B cell (primary cell): ENCODE measurements around the gene CLDN25.

ENCODE experiments used
- EZH2 ChIP-seq: IDR thresholded peaks from 2 replicates; pipeline ENCODE4 v1.6.1; 2012; ENCODE audit warnings: borderline replicate concordance, low read depth, mild to moderate bottlenecking, moderate library complexity, low read length; ENCODE audit not compliant: insufficient read depth, poor library complexity, severe bottlenecking
- TF ChIP-seq, protein P1 (sequence below): fragments of 200-600 bp; IDR thresholded peaks from one replicate; pipeline ENCODE4 v1.8.0; 2022; ENCODE audit warnings: antibody characterized with exemption, mild to moderate bottlenecking

DNA sequence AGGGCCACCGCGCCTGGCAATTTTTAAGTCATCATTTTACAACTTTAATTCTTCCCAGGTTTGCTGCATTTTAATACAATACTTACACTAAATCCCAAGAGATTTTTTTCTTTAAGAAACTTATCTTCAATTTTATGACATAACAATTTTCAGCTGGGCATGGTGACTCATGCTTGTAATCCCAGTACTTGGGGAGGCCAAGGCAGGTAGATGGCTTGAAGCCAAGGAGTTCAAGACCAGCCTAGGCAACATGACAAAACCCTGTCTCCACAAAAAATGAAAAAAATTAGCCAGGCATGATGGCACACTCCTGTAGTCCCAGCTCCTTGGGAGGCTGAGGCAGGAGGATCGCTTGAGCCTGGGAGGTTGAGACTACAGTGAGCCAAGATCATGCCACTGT is 38.8 kb downstream of the CLDN25 start:
- TF ChIP-seq, protein P1, sequence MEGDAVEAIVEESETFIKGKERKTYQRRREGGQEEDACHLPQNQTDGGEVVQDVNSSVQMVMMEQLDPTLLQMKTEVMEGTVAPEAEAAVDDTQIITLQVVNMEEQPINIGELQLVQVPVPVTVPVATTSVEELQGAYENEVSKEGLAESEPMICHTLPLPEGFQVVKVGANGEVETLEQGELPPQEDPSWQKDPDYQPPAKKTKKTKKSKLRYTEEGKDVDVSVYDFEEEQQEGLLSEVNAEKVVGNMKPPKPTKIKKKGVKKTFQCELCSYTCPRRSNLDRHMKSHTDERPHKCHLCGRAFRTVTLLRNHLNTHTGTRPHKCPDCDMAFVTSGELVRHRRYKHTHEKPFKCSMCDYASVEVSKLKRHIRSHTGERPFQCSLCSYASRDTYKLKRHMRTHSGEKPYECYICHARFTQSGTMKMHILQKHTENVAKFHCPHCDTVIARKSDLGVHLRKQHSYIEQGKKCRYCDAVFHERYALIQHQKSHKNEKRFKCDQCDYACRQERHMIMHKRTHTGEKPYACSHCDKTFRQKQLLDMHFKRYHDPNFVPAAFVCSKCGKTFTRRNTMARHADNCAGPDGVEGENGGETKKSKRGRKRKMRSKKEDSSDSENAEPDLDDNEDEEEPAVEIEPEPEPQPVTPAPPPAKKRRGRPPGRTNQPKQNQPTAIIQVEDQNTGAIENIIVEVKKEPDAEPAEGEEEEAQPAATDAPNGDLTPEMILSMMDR = no peak
- TF ChIP-seq EZH2 = no peak
